Posterior cingulate gyrus (tissue), 11 donors: Measurements from ENCODE around the gene CCNJL.
"Not testable (repeated sequence)": the region's sequence is repeated elsewhere in the genome, so short reads cannot be mapped to it uniquely, and the experiment has no call there.

ENCODE experiments used
- DNase-seq, 10 donors: peaks; one replicate each; pipeline versions ENCODE4 v3.0.0 to v3.0.0-alpha.2; 2020 to 2021; ENCODE audit warnings: mixed read lengths in 3 of 10
- intact Hi-C: fragments of 100-400 bp; cut with DNase I; formaldehyde crosslinking; loops from one replicate; pipeline ENCODE4 v1.15.1; 2023

Gene CCNJL

DNA sequence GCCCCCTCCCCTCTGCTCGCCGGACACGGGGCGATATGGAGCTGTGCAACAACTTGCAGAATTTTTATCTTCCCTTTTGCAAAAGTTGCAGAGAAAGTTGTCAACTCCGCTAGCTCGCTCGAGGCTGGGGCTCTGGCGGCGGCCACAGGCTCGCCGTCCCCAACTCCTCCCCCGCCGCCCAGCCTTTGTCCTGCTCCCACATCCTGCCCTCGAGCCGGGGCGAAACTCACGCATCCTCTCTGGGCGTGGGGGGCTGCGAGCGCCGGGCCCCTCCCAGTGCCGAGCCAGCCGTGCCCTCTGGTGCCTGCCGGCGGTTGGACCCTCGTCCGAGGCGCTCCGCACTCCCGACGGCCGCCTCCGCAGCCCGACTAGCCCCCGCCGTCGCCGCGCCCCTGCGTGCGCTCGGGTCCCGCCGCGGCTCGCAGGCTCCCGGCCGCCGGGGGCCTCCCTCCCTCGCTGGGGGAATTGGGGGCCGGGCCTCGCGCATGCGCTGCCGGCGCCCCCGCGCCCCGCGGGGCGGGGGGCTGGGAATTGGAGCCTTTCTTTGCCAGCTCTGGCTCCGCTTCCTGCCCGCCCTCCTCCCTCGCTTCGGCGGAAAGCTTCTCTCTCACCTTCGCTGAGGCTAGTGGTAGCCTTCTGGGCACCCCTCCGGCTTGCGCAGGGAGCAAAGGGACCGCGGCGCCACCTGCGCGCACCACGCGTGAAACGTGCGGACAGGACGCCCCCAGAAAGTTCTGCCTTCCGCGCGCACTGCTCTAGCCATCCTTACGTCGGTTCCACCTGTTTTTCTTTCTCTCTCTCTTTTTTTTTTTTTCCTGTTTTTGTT, at the start of gene CCNJL:
CCNJL (minus strand) TSS at position 431 of the 826 bp plus-strand sequence. CDS start 641 bp downstream, outside the sequence.
- peak in 8 of 10 donors; percentile 10 to 87 (median 49) for DNase-seq
- intact Hi-C loops: no loop called here

GRCh38 chr5:160361624-160362228, 49.4 kb upstream of the CCNJL start:
- DNase-seq: no peak
- intact Hi-C loops: no loop called here

DNA sequence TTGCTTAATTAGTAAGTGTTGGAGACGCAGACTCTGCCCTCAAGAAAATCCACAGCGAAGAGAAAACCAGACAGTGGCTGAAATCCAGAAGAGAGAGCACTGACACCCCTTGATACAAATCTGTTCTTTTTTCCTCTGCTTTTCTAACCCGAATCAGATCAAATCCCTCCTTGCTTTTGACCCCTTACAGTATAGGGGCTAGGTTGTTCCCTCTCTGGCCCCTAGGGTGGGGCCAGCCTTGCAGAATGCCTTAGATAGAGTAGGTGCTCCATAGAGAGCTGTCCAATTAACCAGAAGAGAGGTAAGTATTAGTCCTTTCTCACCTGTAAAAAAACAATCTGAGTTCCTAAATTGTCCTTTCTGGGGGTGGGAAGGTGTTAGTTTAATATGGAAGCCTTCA, 47.9 kb upstream of the CCNJL start:
- intact Hi-C loops: no loop called here
- no peak for DNase-seq

- no peak for DNase-seq
- intact Hi-C loops: no loop called here
Observed at GRCh38 chr5:160359816-160360215, 47.5 kb upstream of the CCNJL start.

- intact Hi-C loops: no loop called here
Observed at GRCh38 chr5:160359242-160359641, 46.9 kb upstream of the CCNJL start.

GRCh38 chr5:160357861-160358411, 45.6 kb upstream of the CCNJL start:
- no peak for DNase-seq
- intact Hi-C loops: no loop called here

More at GRCh38 chr5:160359242-160359641, 46.9 kb upstream of the CCNJL start:
- no peak for DNase-seq

- DNase-seq: no peak
- intact Hi-C loops: no loop called here
Observed at GRCh38 chr5:160357394-160357793, 45.0 kb upstream of the CCNJL start.

- DNase-seq: no peak
- intact Hi-C loops: no loop called here
Observed at GRCh38 chr5:160356550-160357347, 44.4 kb upstream of the CCNJL start.

DNA sequence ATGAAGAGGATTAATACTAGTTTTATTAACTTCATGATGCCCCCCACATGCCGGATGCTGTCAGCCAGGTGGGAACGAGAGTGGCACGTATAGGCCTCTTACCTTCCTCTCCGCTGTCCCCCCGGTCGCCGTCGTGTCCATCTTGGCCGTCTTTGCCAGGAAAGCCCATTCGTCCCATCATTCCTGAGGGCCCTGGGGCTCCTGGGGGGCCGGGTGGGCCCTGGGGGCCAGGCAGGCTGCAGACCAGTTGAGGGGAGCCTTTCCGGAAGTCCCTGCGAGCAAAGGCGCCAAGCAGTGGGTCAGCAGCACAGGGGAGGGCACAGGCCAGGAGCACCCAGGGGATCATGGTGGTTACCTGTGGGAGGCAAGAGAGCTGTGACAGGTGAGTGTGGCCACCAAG, 42.3 kb upstream of the CCNJL start:
- DNase-seq: no peak
- intact Hi-C loops: no loop called here

GRCh38 chr5:160353379-160353778, 41.0 kb upstream of the CCNJL start:
- DNase-seq: peak in 7 of 10 donors; percentile 17 to 88 (median 41)
- intact Hi-C loops: no loop called here

GRCh38 chr5:160352308-160352707, 39.9 kb upstream of the CCNJL start:
- no peak for DNase-seq
- intact Hi-C loops: no loop called here

GRCh38 chr5:160349935-160350303, 37.6 kb upstream of the CCNJL start:
- intact Hi-C loops: no loop called here
- peak in 1 of 10 donors; percentile 5 for DNase-seq

- DNase-seq: peak in 1 of 10 donors; percentile 6
- intact Hi-C loops: no loop called here
Observed at GRCh38 chr5:160349249-160349934, 37.0 kb upstream of the CCNJL start.

DNA sequence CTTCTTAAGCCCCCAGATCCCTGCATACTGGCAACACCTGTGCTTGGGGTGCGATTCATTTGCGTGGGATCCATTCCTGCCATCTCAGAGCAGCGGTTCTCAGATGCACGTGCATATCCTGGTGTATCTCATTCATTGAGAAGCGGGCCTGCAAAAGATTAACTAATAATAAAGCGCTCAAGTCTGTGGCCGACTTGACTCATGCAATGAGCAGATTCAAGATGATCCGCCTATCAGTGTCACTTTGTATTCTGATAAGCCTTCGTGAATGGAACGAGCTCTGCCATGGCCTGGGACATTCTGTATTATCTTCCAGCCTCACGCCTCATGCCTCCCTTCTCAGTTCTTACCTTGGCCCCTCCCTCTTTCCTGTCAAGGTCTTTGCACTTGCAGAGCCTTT, 35.7 kb upstream of the CCNJL start:
- intact Hi-C loops: no loop called here
- DNase-seq: no peak

DNA sequence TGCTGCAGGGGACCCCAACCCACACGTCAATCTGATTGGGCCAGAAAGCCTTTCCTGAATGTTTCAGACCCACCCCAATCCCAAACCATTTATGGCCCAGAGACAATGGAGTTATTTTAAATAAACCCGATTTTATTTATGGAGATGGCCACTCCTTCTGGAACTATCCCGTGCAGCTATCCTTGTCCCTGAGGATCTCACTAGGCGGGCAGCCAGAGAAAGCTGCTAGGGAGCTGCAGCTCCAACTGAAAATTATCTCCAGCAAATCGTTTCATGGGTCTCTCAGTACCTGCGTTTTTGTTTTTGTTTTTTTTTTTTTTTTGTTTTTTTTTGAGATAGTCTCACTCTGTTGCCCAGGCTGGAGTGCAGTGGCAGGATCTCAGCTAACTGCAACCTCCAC, 35.1 kb upstream of the CCNJL start:
- intact Hi-C loops: no loop called here
- no peak for DNase-seq

DNA sequence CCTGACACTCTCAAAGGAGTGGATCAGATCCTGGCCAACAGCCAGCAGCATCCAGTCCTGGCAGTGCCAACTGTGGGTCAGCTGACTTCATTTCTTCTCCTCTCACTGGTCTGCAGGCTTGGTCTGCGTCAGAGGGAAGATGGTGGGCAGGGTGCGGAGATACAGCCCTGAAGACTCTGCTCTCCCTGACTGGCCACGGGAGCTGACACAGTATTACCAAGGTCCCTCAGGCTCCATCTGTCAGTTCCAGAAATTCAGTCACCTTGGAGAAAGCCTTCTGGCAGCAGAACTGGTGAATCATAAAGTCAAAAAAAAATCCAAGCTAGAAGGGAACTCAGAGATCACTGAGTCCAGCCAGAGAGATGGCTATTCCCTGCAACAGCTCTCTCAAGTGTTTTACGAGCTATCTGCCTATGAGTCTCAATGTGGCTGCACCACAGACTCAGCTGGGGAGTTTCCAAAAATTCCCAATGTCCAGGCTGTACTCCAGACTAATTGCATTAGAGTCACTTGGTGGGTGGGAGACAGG, 30.1 kb upstream of the CCNJL start:
- DNase-seq: peak in 1 of 10 donors; percentile 63
- intact Hi-C loops: no loop called here

- intact Hi-C loops: no loop called here
- DNase-seq: no peak
Observed at GRCh38 chr5:160341309-160341870, 29.0 kb upstream of the CCNJL start.

- intact Hi-C loops, DNase-seq: not testable (repeated sequence)
Observed at GRCh38 chr5:160340513-160340912, 28.1 kb upstream of the CCNJL start.

GRCh38 chr5:160339406-160340130, 27.2 kb upstream of the CCNJL start:
- DNase-seq: no peak
- intact Hi-C loops: no loop called here
